T follicular helper cell (primary cell): ENCODE data around the gene RPL12.

Source experiments
- DNase-seq: peaks from one replicate; pipeline ENCODE4 v3.0.0-alpha.2; 2020; ENCODE audit warnings: low read depth
- total RNA-seq, 2 experiments: gene quantifications; one replicate each; lab custom pipeline; 2026; lab: John Stamatoyannopoulos, UW

RPL12 gene
- total RNA-seq = 771 to 1,400 reads per million in 2 experiments

- DNase-seq = peak; percentile 98
Measured at GRCh38 chr9:127450830-127451607, at the start of gene RPL12, which contains the start of gene LRSAM1. TSS of gene RPL12 (minus strand) at chr9:127451406. CDS start at chr9:127451317, 89 bp downstream. TSS of gene LRSAM1 (plus strand) at chr9:127451510. CDS start at chr9:127454528, 3,018 bp downstream.

GRCh38 chr9:127500862-127501261, 49.7 kb upstream of the RPL12 start:
- no peak for DNase-seq

- no peak for DNase-seq
Measured at GRCh38 chr9:127500399-127500798, 49.2 kb upstream of the RPL12 start.

- DNase-seq = no peak
Measured at GRCh38 chr9:127498298-127498697, 47.1 kb upstream of the RPL12 start.

- no peak for DNase-seq
Measured at GRCh38 chr9:127497656-127498290, 46.6 kb upstream of the RPL12 start.

GRCh38 chr9:127496974-127497373, 45.8 kb upstream of the RPL12 start:
- DNase-seq = no peak

- DNase-seq = no peak
Measured at GRCh38 chr9:127495884-127496555, 44.8 kb upstream of the RPL12 start.

- DNase-seq = no peak
Measured at GRCh38 chr9:127494304-127494702, 43.1 kb upstream of the RPL12 start.

GRCh38 chr9:127493592-127494303, 42.5 kb upstream of the RPL12 start:
- DNase-seq = no peak

- DNase-seq = no peak
Measured at GRCh38 chr9:127492616-127493015, 41.4 kb upstream of the RPL12 start.

- DNase-seq = no peak
Measured at GRCh38 chr9:127491516-127491915, 40.3 kb upstream of the RPL12 start.

- DNase-seq = no peak
Measured at GRCh38 chr9:127490535-127491230, 39.5 kb upstream of the RPL12 start.

- no peak for DNase-seq
Measured at GRCh38 chr9:127489471-127490115, 38.4 kb upstream of the RPL12 start.

GRCh38 chr9:127488946-127489345, 37.7 kb upstream of the RPL12 start:
- DNase-seq = no peak

GRCh38 chr9:127485995-127486394, 34.8 kb upstream of the RPL12 start:
- DNase-seq = no peak

GRCh38 chr9:127482662-127483061, 31.5 kb upstream of the RPL12 start:
- DNase-seq = no peak

GRCh38 chr9:127479507-127480081, 28.4 kb upstream of the RPL12 start:
- DNase-seq = no peak

- no peak for DNase-seq
Measured at GRCh38 chr9:127474592-127474991, 23.4 kb upstream of the RPL12 start.

- DNase-seq = no peak
Measured at GRCh38 chr9:127473932-127474331, 22.7 kb upstream of the RPL12 start.

GRCh38 chr9:127473501-127473900, 22.3 kb upstream of the RPL12 start:
- DNase-seq = no peak

- no peak for DNase-seq
Measured at GRCh38 chr9:127470662-127471061, 19.5 kb upstream of the RPL12 start.
